ENCODE results near the gene FAM120A. TPM values are rescaled to one million over a fixed set of nuclear protein-coding genes. Genes with fewer than 3 reads are reported as not detected.

Gene FAM120A
- total and polyA plus RNA-seq, 2 donors = 40.3 to 56.4 TPM

DNA sequence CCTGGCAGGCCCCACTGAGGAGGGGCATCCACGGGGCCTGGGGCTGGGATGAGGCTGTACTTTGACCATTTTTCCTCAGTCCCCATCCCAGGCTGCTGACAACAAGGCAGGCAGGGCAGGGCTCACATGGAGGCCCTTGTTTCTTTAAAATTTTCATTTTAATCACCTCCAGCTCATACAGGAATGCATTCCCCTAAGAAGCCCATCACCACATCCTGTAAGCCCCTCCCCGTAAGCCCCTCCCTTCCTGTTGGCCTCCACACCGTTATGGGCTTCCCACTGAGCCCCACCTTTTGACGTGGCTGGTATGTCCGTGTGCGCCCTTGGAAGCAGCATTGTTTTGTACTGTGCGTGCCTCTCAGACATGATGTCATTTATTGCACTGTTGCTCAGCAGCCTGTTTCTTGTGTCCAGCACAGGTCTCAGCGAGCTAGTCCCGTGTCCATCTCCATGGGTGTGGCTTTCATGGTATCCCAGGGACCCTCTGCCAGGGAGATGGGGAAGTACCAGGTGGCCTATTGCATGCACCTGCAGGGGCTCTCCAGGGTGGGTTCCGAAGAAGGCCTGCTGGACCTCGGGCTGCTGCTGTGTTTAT, 147.3 kb downstream of the FAM120A start:
- H3K36me3 ChIP-seq (ENCODE audit: control insufficient read depth in 2 of 2, insufficient read depth in 2 of 2, low read length in 1 of 2) = no peaks in the 10 kb centered on the region
- peak in 1 of 9 donors; percentile 42 for DNase-seq (ENCODE audit: low read depth in 6 of 9, low spot score in 9 of 9)
- 69% methylated on average over 11 of the region's 11 CpGs for WGBS
- H3K27me3 ChIP-seq (ENCODE audit: control insufficient read depth in 2 of 2, insufficient read depth in 1 of 2, low read length in 1 of 2) = no peaks in the 10 kb centered on the region
- H3K27ac ChIP-seq (ENCODE audit: low read depth in 1 of 2, low read length in 1 of 2) = no peak overlapping the region
- no peaks in the 10 kb centered on the region for H3K9me3 ChIP-seq (ENCODE audit: control insufficient read depth in 2 of 2, insufficient read depth in 1 of 2, low read length in 1 of 2)
- H3K4me3 ChIP-seq (ENCODE audit: low read length in 2 of 2) = no peak overlapping the region
- peaks cover 33 to 36% of the 10 kb centered on the region in 2 donors for H3K4me1 ChIP-seq (ENCODE audit: control insufficient read depth in 2 of 2, insufficient read depth in 2 of 2, low read length in 2 of 2)

DNA sequence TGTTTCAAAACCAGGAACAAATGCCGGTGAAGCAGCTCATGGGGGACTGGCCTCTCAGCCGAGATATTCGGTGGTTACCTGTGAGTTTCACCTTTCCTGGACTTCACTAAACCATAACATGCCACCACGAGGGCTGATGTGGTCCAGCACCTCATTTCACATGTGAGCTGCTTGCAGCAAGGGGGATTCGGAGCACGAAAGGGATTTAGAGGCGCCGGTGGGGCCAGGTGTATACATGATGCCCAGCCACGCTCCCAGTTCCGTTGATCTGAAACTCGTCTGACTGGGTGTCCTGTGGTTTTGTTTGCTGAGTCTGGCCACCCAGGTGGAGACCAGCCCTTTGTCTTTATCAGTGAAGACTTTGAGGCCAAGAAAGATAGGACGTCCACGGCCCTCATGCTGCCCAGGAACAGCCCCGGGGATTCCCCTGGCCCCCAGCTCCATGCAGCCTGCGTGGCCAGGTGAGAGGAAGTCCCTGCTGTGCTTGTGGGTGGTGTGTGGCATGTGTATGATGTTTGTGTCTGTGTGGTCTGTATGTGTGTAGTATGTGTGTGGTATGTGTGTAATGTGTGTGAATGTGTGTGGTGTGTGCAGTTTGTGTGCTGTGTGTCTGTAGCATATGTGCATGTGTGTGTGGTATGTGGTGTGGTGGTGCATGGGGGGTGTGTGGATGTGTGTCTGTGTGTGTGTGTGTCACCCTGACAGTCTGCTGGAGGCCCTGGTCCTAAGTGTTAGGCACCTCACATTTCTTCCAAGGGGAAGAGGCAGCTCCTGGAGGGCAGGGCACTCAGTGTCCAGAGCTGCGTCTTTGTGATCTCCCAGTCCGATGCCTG, 148.3 kb downstream of the FAM120A start:
- H3K27me3 ChIP-seq (ENCODE audit: control insufficient read depth in 2 of 2, insufficient read depth in 1 of 2, low read length in 1 of 2) = no peaks in the 10 kb centered on the region
- H3K9me3 ChIP-seq (ENCODE audit: control insufficient read depth in 2 of 2, insufficient read depth in 1 of 2, low read length in 1 of 2) = no peaks in the 10 kb centered on the region
- DNase-seq (ENCODE audit: low read depth in 6 of 9, low spot score in 9 of 9) = peak in 1 of 9 donors; percentile 16
- no peaks in the 10 kb centered on the region for H3K36me3 ChIP-seq (ENCODE audit: control insufficient read depth in 2 of 2, insufficient read depth in 2 of 2, low read length in 1 of 2)
- H3K4me3 ChIP-seq (ENCODE audit: low read length in 2 of 2) = no peak overlapping the region
- peak overlapping the region in 1 of 2 donors; percentile 43 for H3K27ac ChIP-seq (ENCODE audit: low read depth in 1 of 2, low read length in 1 of 2)
- WGBS = 83% methylated on average over 17 of the region's 17 CpGs
- H3K4me1 ChIP-seq (ENCODE audit: control insufficient read depth in 2 of 2, insufficient read depth in 2 of 2, low read length in 2 of 2) = peaks cover 33 to 36% of the 10 kb centered on the region in 2 donors

DNA sequence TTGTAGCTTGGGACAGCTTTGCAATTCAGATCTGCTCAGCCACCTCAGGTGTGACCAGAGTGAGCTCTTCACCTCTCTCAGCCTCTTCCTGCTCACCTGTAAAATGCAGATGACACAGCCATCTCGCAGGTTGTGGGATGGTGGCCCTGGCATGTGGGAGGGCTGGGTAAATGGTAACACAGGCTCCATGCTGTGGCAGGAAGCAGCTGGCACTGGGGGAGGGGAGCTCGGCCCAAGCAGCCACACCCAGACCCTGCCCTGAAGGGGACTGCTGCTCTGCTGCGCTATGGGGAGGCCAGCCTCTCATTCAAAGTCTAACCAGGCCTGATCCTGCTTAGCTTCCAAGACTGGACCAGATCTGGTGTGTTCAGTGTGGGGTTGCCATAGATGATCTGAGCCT, 149.0 kb downstream of the FAM120A start:
- peak in 5 of 9 donors; percentile 23 to 73 (median 49) for DNase-seq (ENCODE audit: low read depth in 6 of 9, low spot score in 9 of 9)
- no peaks in the 10 kb centered on the region for H3K9me3 ChIP-seq (ENCODE audit: control insufficient read depth in 2 of 2, insufficient read depth in 1 of 2, low read length in 1 of 2)
- no peak overlapping the region for H3K4me3 ChIP-seq (ENCODE audit: low read length in 2 of 2)
- no peaks in the 10 kb centered on the region for H3K27me3 ChIP-seq (ENCODE audit: control insufficient read depth in 2 of 2, insufficient read depth in 1 of 2, low read length in 1 of 2)
- H3K27ac ChIP-seq (ENCODE audit: low read depth in 1 of 2, low read length in 1 of 2) = no peak overlapping the region
- H3K36me3 ChIP-seq (ENCODE audit: control insufficient read depth in 2 of 2, insufficient read depth in 2 of 2, low read length in 1 of 2) = no peaks in the 10 kb centered on the region
- WGBS = 18% methylated on average over 3 of the region's 3 CpGs
- peaks cover 33 to 36% of the 10 kb centered on the region in 2 donors for H3K4me1 ChIP-seq (ENCODE audit: control insufficient read depth in 2 of 2, insufficient read depth in 2 of 2, low read length in 2 of 2)

DNA sequence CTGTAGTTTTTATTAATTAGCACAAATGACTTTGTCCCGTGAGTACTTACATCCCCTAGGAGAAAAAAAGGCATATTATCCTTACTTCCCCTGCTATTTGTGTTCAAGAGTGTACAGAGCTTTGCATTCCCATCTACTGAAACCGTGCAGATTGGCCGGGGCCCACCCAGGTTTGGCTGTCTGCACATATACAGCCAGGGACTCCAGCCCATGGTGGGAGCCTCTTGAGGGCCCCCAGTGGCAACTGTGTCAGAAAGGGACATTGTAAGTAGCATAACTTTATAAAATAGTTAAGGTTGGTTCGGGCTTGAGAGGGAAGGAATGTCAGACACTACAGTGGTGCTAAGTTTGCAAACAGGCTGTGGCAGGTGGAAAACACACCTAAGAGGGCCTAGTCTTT, 149.6 kb downstream of the FAM120A start:
- Histone ChIP-seq H3K27me3 (ENCODE audit: control insufficient read depth in 2 of 2, insufficient read depth in 1 of 2, low read length in 1 of 2) (no peaks in the 10 kb centered on the region), H3K9me3 (ENCODE audit: control insufficient read depth in 2 of 2, insufficient read depth in 1 of 2, low read length in 1 of 2) (no peaks in the 10 kb centered on the region), H3K4me3 (ENCODE audit: low read length in 2 of 2) (no peak overlapping the region), H3K36me3 (ENCODE audit: control insufficient read depth in 2 of 2, insufficient read depth in 2 of 2, low read length in 1 of 2) (no peaks in the 10 kb centered on the region), H3K27ac (ENCODE audit: low read depth in 1 of 2, low read length in 1 of 2) (no peak overlapping the region), H3K4me1 (ENCODE audit: control insufficient read depth in 2 of 2, insufficient read depth in 2 of 2, low read length in 2 of 2) (peaks cover 33 to 36% of the 10 kb centered on the region in 2 donors)
- no peak for DNase-seq (ENCODE audit: low read depth in 6 of 9, low spot score in 9 of 9)
- 84% methylated on average over 4 of the region's 4 CpGs for WGBS

DNA sequence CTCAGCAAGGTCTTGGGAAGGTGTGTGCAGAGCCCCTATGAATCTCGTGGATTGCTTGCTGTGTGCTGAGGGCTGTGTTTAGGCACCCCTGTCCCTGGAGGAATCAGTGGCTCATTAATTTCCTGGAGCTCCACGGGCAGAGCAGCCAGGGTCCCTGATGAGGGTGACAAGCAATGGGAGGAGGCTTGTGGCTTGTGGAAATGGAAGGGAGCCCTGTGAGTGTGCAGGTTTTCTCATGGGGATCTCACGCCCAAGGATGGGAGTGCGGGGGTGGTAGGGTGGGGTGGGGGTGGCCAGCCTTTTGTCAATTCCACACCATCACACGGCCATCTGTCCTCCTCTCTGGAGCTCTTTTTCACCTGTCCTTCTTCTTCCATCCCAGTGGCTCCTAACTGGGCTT, 150.2 kb downstream of the FAM120A start:
- Histone ChIP-seq H3K9me3 (ENCODE audit: control insufficient read depth in 2 of 2, insufficient read depth in 1 of 2, low read length in 1 of 2) (no peaks in the 10 kb centered on the region), H3K4me1 (ENCODE audit: control insufficient read depth in 2 of 2, insufficient read depth in 2 of 2, low read length in 2 of 2) (peaks cover 33 to 36% of the 10 kb centered on the region in 2 donors), H3K27me3 (ENCODE audit: control insufficient read depth in 2 of 2, insufficient read depth in 1 of 2, low read length in 1 of 2) (no peaks in the 10 kb centered on the region), H3K4me3 (ENCODE audit: low read length in 2 of 2) (no peak overlapping the region), H3K27ac (ENCODE audit: low read depth in 1 of 2, low read length in 1 of 2) (no peak overlapping the region), H3K36me3 (ENCODE audit: control insufficient read depth in 2 of 2, insufficient read depth in 2 of 2, low read length in 1 of 2) (no peaks in the 10 kb centered on the region)
- DNase-seq (ENCODE audit: low read depth in 6 of 9, low spot score in 9 of 9) = no peak
- WGBS = 94% methylated on average over 5 of the region's 5 CpGs

DNA sequence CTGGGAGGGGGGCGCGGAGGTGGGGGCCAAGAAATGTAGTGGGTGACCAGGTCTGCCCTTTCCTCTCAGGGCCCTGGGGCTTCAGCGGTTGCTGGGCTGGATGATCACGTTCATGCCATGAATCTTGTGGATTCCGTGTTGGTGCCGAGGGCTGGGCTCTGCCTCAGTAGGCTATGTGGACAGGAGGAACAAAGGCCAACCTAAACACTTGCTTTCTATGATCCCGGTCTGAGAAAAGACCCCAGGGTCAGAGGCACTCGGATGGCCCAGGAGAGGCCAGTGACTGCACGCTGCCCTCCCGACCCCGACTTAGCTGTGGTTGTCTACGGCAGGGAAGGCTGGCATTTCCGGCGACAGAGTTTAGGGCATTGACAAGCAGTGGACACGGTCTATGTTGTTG, 151.5 kb downstream of the FAM120A start:
- 98% methylated on average over 15 of the region's 15 CpGs for WGBS
- H3K4me1 ChIP-seq (ENCODE audit: control insufficient read depth in 2 of 2, insufficient read depth in 2 of 2, low read length in 2 of 2) = peaks cover 29 to 30% of the 10 kb centered on the region in 2 donors
- DNase-seq (ENCODE audit: low read depth in 6 of 9, low spot score in 9 of 9) = no peak

DNA sequence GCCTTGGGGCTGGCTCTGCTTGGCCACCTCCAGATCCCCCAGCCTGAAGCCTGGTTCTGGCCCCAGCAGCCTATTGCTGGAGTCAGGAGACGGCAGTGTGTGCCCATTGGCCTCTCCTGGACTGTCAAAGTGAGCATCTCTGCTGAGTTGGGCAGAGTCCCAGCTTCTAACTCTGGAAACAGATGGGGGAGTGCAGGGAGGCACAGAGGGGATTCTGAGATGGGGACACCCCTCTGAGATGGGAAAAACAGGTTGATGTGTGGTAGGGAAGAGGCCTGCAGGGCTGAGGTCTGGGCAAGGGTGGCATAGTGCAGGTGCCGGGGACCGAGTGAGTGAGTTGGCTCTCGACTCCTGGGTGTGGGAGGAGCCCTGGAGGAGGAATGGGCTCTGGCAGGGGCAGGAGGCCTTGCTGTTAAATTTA, 152.4 kb downstream of the FAM120A start:
- Histone ChIP-seq H3K36me3 (ENCODE audit: control insufficient read depth in 2 of 2, insufficient read depth in 2 of 2, low read length in 1 of 2) (no peaks in the 10 kb centered on the region), H3K27me3 (ENCODE audit: control insufficient read depth in 2 of 2, insufficient read depth in 1 of 2, low read length in 1 of 2) (no peaks in the 10 kb centered on the region), H3K9me3 (ENCODE audit: control insufficient read depth in 2 of 2, insufficient read depth in 1 of 2, low read length in 1 of 2) (peaks cover 0 to 4% of the 10 kb centered on the region in 2 donors), H3K4me3 (ENCODE audit: low read length in 2 of 2) (no peak overlapping the region), H3K27ac (ENCODE audit: low read depth in 1 of 2, low read length in 1 of 2) (no peak overlapping the region), H3K4me1 (ENCODE audit: control insufficient read depth in 2 of 2, insufficient read depth in 2 of 2, low read length in 2 of 2) (peaks cover 22% of the 10 kb centered on the region in 2 donors)
- DNase-seq (ENCODE audit: low read depth in 6 of 9, low spot score in 9 of 9) = no peak
- WGBS = 82% methylated on average over 4 of the region's 4 CpGs

More for the DNA sequence above, 151.5 kb downstream of the FAM120A start:
- H3K36me3 ChIP-seq (ENCODE audit: control insufficient read depth in 2 of 2, insufficient read depth in 2 of 2, low read length in 1 of 2) = no peaks in the 10 kb centered on the region
- H3K27me3 ChIP-seq (ENCODE audit: control insufficient read depth in 2 of 2, insufficient read depth in 1 of 2, low read length in 1 of 2) = no peaks in the 10 kb centered on the region
- H3K27ac ChIP-seq (ENCODE audit: low read depth in 1 of 2, low read length in 1 of 2) = no peak overlapping the region
- no peak overlapping the region for H3K4me3 ChIP-seq (ENCODE audit: low read length in 2 of 2)
- peaks cover 0 to 2% of the 10 kb centered on the region in 2 donors for H3K9me3 ChIP-seq (ENCODE audit: control insufficient read depth in 2 of 2, insufficient read depth in 1 of 2, low read length in 1 of 2)

DNA sequence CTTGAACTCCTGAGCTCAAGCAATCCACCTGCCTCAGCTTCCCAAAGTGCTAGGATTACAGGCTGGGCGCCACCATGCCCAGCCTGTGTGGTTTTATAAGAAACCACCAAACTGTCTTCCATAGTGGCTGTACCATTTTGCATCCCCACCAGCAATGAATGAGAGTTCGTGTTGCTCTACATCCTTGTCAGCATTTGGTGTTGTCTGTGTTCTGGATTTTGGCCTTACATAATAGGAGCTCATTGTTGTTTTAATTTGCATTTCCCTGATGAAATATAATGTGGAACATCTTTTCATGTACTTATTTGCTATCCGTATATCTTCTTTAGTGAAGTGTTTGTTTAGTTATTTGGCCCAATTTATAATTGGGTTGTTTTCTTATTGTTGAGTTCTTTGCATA, 154.7 kb downstream of the FAM120A start:
- Histone ChIP-seq H3K9me3 (ENCODE audit: control insufficient read depth in 2 of 2, insufficient read depth in 1 of 2, low read length in 1 of 2) (peaks cover 0 to 7% of the 10 kb centered on the region in 2 donors), H3K27ac (ENCODE audit: low read depth in 1 of 2, low read length in 1 of 2) (no peak overlapping the region), H3K4me3 (ENCODE audit: low read length in 2 of 2) (no peak overlapping the region), H3K4me1 (ENCODE audit: control insufficient read depth in 2 of 2, insufficient read depth in 2 of 2, low read length in 2 of 2) (peaks cover 0 to under 1% of the 10 kb centered on the region in 2 donors), H3K27me3 (ENCODE audit: control insufficient read depth in 2 of 2, insufficient read depth in 1 of 2, low read length in 1 of 2) (no peaks in the 10 kb centered on the region), H3K36me3 (ENCODE audit: control insufficient read depth in 2 of 2, insufficient read depth in 2 of 2, low read length in 1 of 2) (no peaks in the 10 kb centered on the region)
- 67% methylated on average over 3 of the region's 3 CpGs for WGBS
- DNase-seq (ENCODE audit: low read depth in 6 of 9, low spot score in 9 of 9) = no peak

DNA sequence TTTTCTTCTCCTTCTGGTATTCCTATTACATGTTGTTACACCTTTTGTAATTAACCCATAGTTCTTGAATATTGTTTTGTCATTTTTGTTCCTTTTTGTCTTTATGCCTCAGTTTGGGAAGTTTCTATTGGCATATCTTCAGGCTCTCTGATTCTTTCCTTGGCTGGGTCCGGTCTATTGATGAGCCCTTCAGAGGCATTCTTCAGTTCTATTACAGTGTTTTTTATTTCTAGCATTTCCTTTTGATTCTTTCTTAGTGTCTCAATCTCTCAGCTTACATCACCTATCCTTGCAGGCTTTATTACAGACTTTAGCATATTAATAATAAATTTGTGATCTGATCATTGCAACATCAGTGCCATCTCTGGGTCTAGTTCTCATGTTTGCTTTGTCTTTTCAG, 158.7 kb downstream of the FAM120A start:
- no peak for DNase-seq (ENCODE audit: low read depth in 6 of 9, low spot score in 9 of 9)
- H3K27ac ChIP-seq (ENCODE audit: low read depth in 1 of 2, low read length in 1 of 2) = no peak overlapping the region
- H3K9me3 ChIP-seq (ENCODE audit: control insufficient read depth in 2 of 2, insufficient read depth in 1 of 2, low read length in 1 of 2) = peaks cover 0 to 7% of the 10 kb centered on the region in 2 donors
- H3K36me3 ChIP-seq (ENCODE audit: control insufficient read depth in 2 of 2, insufficient read depth in 2 of 2, low read length in 1 of 2) = peaks cover 0 to 3% of the 10 kb centered on the region in 2 donors
- H3K4me1 ChIP-seq (ENCODE audit: control insufficient read depth in 2 of 2, insufficient read depth in 2 of 2, low read length in 2 of 2) = peaks cover 0 to 6% of the 10 kb centered on the region in 2 donors
- no peak overlapping the region for H3K4me3 ChIP-seq (ENCODE audit: low read length in 2 of 2)
- WGBS = 99% methylated on average over 1 of the region's 1 CpG
- no peaks in the 10 kb centered on the region for H3K27me3 ChIP-seq (ENCODE audit: control insufficient read depth in 2 of 2, insufficient read depth in 1 of 2, low read length in 1 of 2)

Measured in thymus (tissue), 11 donors.